Medulla oblongata (tissue), 1 donor: ENCODE measurements around the gene DENND2C.
A peak's percentile ranks its signal among the peaks of the same experiment; 100 is the strongest.

Experiments used
- DNase-seq: peaks from one replicate; pipeline ENCODE4 v3.0.0-alpha.2; 2015; ENCODE audit errors: extremely low spot score

The DENND2C gene, protein sequence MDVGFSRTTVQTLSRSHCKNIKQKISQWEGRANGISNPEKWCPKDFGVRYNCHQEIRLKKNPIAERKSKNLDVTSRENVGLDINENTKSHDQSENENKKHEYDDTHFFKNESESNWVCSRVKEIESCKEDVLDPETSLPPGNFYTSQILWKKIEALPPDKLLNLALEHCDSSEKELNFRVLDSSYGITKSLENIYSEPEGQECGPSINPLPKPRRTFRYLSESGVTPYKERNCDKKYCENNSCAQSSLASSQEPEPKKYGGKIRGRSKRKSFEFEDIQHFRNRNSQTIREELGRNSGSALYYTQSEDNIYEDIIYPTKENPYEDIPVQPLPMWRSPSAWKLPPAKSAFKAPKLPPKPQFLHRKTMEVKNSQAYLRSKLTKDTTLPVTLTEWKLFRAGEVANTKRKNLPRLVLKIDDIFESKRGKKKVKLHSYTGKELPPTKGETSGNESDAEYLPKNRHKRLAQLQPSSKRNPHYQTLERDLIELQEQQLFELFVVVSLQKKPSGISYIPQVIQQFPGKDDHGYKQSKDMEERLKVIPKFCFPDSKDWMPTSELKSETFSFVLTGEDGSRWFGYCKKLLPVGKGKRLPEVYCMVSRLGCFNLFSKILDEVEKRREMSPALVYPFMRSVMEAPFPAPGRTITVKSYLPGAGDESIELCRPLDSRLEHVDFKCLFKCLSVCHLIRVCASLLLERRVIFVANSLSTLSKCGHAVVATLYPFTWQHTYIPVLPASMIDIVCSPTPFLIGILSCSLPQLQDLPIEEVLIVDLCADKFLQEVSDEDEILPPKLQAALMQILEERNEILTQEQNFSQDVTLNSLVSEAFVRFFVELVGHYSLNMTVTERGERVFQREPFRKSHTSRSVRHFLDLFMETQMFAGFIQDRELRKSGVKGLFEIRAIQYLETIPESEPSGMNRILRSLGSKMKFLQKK

DNA sequence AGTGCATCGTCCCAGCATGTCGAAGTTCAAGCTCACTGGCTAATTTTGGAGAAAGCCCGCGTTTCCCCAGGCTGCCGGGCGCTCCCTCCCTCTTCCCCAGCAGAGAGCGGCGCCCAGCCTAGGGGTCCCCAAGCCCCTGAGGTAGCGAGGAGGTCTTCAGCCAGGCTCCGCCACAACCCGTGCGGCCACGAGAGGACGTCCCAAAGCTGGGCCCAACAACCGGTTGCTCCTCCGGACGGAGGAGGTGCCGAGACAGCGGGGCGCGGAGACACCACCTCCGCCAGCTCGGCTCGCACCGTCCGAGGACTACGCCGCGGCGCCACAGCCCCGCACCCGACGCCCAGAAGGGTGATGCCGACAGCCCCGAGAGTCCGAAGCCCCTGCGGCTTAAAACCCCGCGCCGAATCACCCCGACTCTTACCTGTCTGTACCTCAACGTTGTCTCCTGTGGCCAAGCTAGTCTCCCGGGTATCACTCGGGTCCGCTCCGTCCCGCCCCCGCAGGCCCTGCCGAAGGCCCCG, at the start of gene DENND2C:
Gene DENND2C, minus strand, starts transcription at position 488 of the 521 bp plus-strand sequence. CDS start 44,065 bp downstream, outside the sequence.
- DNase-seq, result no peak

DNA sequence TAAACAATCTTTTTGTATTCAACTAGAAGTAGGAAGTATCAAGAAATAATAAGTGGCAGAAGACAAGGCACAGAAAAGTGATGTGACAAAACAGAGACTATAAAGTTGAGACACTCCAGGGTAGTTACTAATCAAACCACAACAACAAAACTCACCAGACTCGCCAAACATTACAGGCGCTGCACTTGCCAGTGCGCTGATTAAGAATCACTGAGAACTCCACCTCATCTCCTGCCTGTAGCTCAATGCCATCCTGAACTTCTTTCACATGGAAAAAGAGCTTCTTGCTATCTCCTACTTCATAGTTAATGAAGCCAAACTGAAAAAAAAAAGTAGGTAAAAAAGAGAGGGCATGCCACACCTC, 49.6 kb upstream of the DENND2C start:
- DNase-seq, result no peak

DNA sequence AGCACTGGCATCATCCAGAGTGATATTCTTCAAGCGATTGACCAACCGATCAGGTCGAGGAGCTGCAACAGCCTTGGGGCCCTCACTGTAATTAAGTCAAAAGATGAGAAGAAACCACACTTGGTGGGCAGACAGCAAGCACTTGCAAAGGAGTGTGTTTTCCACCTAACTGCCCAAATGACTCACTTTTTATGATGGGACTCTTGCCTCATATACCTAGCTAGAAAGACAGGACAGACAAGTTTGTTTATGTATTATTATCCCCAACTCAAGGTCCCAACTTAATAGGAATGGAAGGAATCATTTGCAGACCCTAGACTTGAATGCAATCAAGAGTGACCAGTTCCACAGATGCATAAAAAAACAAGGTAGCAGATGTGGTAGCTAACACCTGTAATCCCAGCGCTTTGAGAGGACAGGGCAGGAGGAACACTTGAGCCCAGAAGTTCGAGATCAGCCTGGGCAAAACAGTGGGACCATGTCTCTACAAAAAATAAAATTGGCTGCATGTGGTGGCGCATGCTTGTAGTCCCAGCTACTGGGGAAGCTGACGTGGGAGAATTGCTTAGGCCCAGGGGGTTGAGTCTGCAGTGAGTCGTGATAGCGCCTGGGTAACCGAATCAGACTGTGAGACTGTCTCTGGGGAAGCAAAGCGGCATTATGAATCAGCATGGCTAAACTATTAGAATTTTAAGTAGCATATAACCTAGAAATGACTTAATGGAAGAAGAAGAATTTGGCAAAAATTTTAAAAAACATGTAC, 49.0 kb upstream of the DENND2C start:
- DNase-seq, result no peak

DNA sequence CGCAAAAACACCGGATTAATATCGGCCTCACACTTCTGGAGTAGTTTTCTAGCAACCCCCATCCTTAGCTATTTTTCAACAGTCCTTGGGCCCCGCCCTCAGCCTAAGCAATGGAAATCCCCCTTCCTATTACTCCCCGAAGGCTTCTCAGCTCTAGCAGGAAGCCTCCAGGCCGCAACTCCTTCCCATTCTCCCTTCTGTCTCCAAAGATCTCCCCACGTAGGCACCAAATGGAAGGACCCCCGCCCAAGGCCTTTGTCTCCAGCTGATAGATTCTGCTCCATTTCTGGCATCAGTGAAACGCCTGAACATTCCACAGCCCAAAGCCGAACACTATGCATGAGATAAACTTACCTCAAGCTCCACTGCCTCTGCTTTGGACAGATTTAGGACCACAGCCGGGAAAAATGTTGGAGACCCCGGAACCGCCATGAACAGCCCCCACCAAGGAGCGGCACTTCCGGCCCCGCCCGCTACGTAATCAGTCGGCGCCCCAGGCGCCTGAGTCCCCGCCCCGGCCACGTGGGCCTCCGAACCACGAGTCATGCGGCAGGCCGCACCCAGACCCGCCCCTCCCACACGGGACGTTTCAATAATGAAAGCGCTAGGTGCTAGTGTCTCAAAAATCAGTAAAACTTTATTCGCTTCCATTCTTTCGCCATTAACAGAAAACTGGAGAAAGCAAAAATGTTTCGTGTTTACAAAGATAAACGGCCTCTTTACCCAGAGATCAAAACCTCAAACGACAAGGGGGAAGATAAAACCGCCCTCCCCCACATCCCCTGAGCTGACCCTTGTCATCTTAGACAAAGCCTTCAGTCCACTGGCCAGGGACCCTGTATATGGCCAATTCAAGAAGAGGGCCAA, 46.7 kb upstream of the DENND2C start, which contains the start of gene NRAS:
Gene NRAS, minus strand, starts transcription at position 468 of the 867 bp plus-strand sequence. CDS start 611 bp downstream, outside the sequence.
- DNase-seq, result peak; percentile 95

DNA sequence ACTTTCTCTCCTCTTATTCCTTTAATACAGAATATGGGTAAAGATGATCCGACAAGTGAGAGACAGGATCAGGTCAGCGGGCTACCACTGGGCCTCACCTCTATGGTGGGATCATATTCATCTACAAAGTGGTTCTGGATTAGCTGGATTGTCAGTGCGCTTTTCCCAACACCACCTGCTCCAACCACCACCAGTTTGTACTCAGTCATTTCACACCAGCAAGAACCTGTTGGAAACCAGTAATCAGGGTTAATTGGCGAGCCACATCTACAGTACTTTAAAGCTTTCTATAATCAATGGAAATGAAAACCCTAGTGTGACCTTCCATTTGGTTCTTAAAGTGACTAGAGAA, 46.1 kb upstream of the DENND2C start:
- DNase-seq, result no peak

DNA sequence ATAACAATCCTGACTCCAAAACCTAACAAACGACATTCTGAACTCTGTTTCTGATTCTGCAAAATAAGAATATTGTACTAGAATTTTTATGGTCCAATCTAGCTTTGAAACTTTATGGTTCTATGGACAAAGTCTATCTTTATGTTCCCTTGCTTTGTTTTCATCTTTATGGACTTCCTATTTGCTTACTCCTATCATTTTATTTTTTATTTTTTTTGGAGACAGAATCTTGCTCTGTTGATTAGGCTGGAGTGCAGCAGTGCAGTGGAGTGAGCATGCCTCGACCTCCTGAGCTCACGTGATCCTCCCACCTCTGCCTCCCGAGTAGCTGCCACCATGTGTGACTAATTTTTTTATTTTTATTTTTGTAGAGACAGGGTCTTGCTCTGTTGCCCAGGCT, 43.1 kb upstream of the DENND2C start:
- DNase-seq, result no peak

DNA sequence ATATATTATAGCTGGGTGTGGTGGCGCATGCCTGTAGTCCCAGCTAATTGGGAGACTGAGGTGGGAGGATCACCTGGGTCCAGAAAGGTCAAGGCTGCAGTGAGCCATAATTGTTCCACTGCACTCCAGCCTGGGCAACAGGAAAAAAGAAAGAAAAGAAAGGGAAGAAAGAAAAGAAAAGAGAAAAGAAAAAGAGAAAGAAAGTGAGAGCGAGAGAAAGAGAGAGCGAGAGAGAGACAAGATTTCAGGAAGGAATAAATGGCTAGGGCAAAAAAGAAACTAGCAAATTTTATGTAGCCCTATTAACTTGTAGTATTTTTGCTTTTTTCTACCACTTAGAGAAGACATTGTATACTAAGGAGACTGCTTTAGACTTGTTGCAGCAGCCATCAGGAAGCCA, 40.5 kb upstream of the DENND2C start:
- DNase-seq, result no peak

DNA sequence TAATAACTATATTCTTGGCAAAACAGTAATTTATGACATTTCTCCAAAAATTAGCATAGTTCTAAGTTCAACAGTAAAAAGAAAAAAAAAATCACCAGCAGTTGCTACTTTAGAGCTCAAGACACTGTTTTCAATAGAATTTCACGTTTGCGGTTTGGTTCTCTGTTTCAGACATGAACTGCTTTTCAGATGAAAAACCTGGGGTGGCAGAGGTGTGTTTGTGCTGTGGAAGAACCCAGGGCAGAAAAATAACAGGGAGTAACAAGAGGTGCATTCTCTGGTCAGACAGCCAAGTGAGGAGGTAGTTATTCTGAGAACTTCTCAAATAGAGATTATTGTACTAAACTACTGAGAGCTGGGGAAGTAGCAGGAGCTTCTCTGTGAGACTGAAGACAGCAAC, 37.8 kb upstream of the DENND2C start:
- no peak for DNase-seq

DNA sequence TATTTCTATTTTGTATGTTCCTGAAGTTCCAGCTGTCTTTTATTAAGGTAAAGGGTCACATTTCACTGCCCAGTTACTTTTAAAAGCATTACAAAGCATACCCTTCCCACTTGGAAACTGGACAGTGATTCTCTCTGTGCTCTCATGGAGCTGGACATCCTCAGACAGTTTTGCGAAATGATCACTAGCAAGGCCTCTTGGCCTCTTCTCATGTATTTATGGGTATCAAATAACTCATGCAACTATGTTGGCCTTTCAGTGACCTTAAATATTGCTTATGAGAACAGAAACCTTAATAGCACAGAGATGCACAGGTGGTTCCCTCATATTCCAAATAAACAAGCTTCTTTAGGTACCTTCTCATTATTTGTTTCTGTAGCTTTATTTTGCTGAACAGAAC, 33.4 kb upstream of the DENND2C start:
- DNase-seq, result no peak

DNA sequence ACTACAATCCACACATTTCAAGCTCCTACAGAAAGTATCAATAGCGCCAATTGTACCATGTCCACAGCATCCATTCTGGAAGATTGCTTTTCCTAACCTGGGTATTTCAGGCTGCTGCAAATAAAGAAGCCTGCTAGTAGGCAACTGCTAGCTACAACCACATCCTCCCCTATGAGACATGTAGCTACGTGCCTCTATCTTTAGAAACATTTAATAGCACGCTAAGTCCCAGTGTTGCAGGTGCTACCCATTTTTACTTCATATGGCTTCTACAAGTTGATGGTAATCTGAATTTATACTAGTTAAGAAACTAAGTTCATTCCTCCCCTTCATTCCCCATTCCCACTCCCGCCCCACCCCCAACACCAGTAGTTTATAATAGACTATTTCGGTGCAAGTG, 32.9 kb upstream of the DENND2C start:
- DNase-seq, result no peak

DNA sequence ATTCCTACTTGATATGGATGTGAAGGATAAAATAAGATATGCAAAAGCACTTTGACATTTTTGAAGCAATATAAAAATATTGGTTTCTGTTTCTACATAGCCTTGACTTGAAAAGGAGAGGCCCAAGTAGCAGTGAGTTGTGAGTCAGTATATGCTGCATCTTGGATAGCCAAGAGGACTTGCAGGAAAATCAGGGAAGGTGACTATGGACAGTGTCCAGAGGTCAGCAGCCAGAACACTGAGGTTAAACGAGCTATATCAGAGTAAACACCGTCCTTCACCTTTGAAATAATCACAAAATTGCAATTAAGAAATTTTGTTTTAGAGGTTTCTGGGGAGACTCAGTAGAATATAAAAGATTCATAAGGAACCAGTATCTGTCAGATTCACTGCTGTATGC, 32.1 kb upstream of the DENND2C start:
- no peak for DNase-seq

DNA sequence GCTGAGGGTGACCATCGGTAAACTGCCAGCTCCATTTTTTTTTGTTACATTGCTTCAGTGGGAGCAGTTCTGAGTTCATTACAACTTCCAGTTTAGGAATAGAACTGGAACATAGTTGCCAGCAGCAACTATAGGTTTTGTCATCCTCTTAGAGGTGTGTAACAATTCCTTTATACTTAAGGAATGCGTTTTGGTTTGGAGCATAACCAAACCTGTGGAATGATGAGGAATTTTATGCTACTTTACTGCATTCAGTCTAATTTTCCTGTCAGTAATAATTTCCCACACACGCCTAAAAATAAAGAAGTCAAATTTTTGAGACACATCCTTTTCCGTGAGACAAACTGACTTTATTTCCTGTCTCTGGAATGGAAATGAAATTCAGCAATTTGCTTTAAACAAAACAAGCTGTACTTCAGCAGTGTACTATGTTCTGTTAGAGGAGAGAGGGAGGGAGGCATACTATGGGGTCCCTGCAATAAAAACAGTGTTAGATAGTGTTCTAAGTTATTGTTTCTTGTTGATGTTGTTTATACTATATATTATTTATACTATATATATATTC, 30.3 kb upstream of the DENND2C start:
- no peak for DNase-seq

DNA sequence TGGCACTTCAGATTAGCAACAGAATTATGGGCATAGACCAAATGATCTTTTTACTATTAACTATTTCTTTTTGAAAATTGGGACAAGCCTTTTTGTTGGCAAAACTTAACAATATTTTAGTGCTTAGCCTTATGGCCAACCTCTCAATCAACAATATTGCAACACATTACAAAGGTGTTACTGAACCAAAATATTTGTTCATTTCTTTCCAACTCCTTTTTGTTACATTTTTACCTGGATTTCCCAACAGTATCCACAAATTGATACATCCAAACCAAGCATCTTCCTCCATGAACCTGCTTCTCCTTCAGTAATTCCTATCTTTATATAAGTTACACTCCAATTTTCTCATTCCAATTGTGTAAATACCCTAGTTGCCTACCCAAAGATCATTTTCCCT, 27.0 kb upstream of the DENND2C start:
- no peak for DNase-seq

DNA sequence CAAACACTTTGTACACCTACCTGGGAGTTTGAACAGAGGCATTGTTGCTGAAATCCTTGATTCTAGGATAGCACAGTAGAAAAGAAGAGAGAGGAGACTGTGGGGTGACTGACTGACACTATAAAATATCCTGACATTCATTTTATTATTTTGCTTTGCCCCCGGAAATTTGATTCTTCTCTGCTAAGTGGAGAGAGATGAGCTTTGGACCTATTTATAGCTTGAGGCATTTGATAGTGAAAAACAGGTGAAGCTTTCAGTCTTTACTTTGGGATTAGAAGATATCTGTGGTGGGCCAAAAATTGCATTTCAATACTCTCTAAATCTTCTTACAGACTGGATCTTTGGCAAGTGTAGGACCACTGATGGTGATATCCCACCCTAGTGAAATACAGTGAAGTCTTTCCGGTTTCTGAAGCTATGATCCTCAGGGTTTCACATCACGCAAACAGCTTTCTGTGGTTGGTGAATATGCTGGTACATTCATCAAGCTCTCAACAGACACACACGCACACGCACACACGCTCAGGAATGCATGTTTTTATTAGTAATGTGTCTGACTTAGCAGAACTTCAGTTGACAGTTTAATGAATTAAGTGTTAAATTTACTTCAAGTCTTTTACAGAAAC, 25.7 kb upstream of the DENND2C start, which contains the start of gene AMPD1:
Gene AMPD1, minus strand, starts transcription at position 117 of the 629 bp plus-strand sequence. Its CDS starts 75 bp downstream, at position 42.
- DNase-seq, result no peak

DNA sequence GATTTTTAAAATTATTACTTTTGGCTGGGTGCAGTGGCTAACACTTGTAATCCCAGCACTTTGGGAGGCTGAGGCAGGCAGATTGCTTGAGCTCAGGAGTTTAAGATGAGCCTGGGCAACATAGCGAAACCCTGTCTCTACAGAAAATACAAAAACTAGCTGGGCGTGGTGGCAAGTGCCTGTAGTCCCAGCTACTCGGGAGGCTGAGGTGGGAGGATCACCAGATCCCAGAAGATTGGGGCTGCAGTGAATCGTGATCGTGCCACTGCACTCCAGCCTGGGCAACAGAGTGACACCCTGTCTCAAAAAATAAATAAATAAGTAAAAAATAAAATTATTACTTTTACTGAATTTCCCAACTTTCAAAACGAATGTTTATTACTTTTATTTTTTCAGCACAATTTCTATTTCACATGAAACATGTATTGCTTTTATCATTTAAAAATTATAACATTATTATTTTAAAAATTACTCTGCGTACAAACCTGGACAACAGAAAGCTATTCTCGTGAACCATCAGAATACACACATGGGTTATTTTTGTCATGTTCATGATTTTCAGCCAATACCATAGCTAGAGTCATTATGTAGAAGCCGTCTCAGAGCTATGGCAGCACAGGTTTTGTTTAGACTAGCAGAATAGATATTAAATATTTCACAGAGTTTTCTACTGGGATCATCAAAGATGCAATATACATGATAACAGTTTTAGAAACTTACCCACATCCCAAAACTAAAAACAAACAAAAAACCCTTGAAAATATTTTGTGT, 24.9 kb upstream of the DENND2C start:
- no peak for DNase-seq

DNA sequence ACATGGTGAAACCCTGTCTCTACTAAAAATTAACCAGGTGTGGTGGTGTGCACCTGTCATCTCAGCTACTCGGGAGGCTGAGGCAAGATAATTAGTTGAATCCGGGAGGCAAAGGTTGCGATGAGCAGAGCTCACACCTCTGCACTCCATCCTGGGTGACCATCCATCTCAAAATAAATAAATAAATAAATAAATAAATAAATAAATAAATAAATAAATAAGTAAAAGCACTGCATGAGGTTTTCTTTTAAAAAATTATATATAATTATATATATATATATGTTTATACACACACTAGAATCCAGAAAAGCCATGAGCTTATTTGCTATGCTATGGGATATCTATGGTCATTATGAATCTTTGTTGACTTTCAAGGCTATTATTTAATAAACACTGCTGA, 23.1 kb upstream of the DENND2C start:
- no peak for DNase-seq

DNA sequence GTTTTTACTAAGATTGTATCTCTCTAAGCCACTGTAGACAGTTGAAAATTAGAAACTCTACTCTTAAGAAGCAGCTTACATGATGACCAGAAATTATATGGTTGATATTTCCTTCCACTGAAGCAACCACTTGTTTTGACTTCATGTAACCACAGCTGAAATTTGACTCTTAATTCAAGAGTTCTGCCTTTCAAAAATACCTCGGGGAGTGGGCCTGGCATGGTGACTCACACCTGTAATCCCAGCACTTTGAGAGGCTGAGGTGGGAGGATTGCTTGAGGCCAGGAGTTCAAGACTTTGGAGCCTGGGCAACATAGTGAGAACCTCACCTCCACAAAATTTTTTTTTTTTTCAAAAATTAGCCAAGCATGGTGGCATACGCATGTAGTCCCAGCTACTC, 21.2 kb upstream of the DENND2C start:
- DNase-seq, result no peak

DNA sequence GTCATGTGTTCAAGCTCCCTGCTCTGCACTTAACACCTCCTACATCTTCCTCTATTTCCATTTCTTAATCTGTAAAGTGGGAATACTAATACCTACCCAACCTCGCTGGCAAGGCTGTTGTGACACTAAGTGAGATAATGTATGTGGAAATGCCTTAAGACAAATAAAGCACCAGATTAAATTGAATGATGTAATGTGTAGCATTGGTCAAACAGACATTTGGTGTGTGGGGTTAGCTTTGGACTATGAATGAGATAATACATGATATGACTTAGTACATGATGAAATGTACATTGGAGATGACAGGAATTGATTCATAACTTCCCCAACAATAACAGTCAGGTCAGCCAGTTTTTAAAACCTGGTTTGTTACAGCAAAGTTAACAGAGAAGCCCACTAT, 20.3 kb upstream of the DENND2C start:
- no peak for DNase-seq

DNA sequence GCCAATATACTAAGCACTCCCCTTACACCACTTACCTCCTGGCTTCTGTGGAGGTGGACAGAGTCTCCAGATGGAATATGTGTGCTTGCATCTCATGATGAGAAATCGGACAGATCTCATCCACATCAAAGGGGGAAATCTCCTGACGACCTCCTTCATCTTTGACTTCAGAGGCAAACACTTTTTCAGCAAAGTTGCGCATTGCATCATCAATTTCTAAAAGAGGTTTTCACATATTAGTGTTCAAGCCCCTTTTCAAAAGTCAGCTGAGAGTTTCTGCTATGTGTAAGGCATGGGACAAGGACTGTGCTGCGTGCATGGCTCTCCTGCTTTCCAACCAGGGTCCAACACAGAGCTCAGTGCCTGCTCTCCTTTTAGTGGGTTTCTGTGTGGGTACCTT, 18.7 kb upstream of the DENND2C start:
- DNase-seq, result no peak
